Raji (cell line): Measurements from ENCODE around the gene STPG1.

Experiments used
- POLR2A ChIP-seq: IDR thresholded peaks from 2 replicates; pipeline ENCODE4 v1.6.1; 2011; ENCODE audit warnings: low read depth, low read length, control low read depth; ENCODE audit not compliant: insufficient read depth

Gene STPG1

DNA sequence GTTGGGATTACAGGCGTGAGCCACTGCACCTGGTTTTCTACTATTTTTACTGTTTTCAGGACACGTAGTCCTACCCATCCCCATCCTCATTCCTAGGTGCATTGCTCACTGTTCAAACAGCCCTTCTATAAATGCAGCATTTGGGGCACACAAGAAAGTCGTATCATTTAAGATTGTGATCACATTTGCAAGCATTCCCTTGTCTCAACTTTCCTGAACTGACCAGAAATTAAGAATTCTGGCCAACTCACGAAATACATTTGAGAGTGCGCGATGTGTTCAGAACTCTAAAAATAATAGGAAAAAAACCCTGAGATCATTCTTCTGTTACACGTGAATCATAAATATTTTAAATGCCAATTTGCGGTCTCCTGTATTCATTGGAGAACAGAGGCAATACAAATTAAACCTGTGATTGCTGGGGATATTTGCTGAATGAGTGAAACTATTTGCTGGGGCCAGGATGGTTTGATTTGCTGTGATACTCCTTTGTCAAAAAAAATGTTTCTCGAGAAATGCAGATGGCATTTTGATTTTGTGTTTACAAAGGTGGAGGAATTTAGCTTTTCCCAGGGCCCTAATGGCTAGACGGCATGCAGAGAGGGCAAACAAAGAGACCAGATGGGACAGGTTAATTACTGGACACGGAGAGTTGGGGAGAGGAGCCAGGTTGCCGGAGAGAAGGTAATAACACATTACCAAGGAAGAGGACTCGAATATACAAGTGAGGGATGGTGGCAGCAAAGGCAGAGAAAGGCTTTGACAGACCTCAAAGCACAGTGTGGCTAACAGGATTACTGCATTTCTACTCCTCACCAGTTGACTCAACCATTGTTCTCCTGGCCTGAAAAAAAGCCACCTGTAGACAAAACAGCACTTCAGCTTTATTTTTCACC lies 38.4 kb downstream of the STPG1 start:
- no peak for TF ChIP-seq POLR2A

DNA sequence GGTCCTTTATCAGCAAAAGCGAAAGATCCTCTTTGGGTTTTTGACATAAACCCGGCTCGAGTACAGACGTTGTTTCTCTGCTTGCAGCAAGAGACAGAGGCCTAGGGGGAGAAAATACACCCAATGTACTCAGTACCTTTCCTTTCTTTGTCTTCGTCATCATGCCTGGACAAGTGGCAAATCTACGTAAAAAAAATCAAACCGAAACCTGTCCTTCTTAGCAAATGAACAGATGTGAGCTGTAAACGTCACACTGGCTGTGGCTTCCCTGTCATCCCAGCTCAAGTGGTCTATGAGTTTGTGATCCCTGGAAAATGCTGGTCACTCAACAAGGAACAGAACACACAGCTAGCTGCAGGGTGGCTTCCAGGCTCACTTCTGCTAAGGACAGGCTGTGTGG lies 39.9 kb downstream of the STPG1 start:
- TF ChIP-seq POLR2A = no peak

DNA sequence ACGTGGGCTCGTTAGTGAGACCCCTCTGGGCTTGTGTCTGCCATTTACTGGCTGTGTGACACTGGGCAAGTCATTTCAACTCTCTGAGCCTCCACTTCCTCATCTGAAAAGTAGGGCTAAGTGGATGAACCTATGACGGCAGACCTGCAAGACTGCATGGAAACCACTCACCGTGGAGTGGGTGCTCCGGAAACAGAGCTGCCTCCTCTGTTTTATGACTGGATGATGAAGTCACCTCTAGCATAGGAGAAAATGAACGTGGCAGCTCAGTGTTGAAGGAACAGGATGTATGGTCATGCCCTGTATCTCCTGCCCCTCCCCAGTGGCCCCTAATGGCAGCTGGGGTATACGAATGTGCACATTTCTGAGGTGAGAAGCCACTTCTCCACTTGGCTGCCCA lies 40.5 kb downstream of the STPG1 start:
- no peak for TF ChIP-seq POLR2A

DNA sequence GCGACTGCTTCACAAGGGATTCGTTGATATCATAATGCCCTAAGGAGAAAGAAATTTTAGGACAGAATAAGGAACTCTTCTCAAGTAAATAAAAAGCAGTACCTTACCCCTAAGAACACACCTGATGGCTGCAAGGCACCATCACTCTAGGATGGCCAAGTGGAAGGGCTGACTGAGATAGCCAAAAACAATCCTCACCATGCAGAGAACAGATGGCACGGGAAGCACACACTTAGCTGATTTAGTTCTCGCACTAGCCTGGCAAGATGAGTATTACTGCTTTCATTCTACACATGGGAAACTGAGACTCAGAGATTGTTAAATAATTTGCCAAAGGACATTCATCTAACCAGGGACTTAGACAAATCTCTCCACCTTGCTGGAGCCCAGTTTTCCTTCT lies 43.8 kb downstream of the STPG1 start:
- TF ChIP-seq POLR2A = no peak

DNA sequence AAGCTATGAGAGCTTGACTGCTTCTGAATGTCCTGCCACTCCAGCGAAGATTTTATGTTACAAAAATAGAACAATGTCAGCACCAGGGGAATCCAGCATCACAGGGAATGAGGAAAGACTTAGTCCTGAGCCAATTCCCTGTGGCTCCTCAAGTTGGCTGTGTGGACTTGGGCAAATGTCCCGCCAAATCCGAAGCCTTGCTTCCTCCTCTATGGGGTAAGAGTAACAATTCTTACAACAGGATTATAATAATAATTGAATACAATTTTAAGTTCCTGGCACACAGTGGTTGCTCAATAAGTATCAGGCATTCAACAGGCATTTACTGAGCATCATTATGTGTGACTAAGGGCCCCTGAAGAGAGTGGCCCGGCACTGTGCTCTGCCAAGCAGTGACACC lies 44.4 kb downstream of the STPG1 start:
- TF ChIP-seq POLR2A = no peak

DNA sequence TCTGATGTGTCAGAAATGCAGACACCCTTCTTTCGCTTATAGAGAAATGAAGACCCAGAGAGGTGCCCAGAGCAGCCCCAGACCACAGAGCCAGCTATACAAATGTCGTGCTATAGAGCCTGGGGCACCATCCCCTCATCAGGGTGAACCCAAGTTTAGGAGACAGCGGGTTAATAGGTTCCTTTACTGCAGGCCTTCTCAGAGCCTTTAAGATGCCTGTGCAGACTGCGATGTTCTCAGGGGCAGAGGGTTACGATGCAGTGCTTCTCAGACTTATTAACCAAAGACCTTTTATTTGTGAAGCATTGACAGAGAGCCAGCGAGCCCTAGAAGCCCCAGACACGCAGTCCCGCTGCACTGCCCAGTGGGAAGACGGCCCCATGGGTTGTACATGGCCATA lies 46.9 kb downstream of the STPG1 start:
- TF ChIP-seq POLR2A = no peak

DNA sequence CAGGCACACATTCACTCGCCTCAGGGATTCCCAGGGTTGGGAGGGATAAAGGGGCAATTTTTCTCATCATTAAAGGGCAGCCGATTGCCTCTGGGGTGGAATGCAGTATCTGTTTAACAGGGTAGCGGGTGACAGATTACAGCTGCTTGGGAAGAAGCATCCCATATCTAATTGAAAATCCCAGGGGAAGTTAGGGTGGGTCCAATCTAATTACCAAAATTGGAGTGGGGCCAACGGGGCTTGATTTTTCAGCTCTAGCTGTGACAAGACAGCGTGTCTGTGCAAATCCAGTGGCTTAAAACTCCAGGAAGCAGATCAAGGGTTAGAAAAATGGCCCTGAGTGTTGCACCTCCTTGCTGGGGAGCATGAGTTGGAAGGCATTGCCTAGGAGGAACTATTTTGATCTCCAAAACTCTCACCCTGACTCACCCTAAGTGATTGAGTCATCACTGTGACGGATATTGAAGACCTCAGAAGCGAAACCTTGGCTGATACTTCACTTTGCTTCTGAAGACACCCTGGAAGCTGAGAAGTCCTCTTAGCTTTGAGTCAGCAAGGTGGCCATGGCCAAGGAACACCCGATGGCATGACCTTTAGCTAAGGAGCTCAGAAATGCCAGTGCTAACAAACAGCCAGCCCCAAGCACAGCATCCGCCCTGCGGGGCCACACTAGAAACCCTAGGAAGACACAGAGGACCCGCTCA lies 48.5 kb downstream of the STPG1 start:
- TF ChIP-seq POLR2A = no peak

DNA sequence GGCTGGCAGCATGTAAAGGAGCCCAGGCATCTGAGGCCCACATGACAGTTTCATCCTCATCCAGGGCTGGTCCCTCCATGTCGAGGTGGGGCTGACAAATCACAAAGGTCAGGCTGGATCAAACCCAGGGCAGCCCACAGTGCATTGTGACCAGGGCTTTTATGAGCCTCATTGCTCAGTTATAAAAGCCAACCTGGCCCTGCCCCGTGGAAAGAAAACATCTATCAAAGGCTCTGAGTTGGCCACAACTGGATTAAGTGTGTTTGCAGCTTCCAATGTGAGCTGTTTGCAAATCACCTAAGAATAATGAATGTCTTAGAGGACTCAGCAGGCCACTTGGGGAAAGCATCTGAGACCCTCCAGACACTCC lies 49.0 kb downstream of the STPG1 start:
- TF ChIP-seq POLR2A = no peak

DNA sequence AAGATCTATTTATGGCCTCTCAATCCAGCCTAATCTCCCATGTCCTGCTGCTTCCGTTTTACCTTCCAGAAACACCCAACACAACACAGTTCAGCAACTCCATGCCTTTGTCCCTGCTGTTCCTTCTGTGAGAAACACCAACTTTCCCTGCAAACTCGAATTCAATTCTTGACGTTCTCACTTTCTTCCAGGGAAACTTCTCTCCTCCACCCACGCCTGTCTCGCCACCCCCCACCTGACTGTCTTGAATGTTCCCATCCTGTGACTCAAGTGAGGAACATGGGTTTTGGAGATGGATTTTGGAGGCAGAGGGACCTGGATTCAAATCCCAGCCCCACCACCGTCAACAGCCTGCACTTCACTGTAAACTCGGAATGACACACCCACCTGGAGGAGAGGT lies 49.6 kb downstream of the STPG1 start:
- no peak for TF ChIP-seq POLR2A

DNA sequence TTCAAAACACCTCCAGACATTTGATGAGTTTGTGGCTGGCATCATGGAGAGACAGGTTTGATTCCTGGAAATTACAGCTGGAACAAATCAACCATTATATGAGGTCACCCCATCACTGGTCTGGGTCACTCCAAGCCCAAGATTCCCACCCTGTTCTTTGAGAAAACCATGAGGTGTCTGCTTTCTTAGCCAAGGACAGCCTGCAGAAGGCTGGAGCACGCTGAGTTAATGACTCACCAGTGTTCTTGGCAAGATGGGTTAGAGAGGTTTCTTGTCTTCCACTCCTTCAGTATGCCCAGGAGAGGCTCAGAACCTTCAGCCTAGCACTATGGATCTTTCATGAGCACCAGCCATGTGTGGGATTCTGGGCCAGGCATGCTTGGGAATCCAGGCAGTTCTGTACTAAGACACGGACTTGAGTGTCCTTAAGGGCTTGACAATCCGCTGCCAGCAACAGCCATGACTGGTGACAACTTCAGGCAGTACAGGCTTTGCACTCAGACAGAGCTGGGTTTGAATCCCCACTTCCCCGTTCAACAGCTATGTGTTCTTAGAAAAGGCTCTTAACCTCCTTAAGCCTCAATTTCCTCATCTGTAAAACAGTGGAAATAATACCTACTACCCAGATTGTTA lies 50.5 kb downstream of the STPG1 start:
- no peak for TF ChIP-seq POLR2A

DNA sequence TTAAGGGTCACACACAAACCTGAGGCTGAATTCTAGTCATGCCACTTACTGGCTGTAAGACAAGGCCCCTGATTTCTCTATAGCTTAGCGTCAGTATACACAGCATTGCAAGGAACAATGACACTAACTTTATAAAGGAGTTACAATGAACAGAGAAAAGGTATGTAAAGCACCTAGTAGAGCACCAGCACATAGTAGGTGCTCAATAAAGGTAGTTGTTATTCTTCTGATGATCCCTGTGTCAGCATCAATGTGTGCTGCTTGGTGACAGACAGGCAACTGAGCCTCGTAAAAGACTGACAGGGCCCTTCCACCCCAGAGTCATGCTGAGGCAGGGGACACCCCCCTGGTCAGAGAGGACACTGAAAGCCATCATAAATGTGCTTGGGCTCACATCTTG lies 51.2 kb downstream of the STPG1 start:
- TF ChIP-seq POLR2A = no peak

DNA sequence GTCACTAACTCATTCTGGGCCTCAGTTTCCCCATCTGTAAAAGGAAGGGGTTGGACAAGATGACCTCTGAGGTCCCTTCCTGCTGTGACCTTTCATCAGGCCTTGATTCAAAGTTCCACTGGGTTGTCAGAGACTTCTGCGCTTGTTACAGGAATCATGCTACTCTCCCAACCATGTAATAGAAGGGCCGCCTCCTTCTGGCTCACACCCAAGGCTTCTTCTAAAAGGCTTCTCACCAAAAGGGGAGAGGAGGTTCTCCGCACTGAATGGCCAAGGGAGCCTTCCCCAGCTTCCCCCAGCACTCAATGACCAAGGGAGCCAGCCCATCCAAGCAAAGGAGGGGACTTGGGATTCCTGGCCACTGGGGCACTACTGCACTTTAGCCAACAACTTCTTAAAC lies 51.8 kb downstream of the STPG1 start:
- no peak for TF ChIP-seq POLR2A

DNA sequence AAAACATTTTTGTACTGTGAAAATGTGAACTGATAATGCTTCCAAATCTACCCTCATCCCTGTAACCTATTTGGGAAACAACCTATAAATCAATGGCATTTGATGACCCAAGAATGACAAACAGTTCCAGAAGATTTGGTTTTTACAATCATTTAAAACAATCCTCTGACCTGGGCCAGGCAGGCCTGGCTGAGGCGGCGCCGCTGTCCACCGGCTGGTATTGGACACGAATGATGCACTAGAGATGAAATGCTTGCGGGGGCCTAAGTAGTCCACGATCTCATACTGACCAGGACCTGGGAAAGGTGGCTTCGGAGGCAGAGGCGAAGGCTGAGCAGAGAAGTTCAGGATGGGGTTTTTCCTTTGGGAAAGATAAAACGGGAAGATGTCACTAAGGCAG lies 52.9 kb downstream of the STPG1 start:
- TF ChIP-seq POLR2A = no peak

DNA sequence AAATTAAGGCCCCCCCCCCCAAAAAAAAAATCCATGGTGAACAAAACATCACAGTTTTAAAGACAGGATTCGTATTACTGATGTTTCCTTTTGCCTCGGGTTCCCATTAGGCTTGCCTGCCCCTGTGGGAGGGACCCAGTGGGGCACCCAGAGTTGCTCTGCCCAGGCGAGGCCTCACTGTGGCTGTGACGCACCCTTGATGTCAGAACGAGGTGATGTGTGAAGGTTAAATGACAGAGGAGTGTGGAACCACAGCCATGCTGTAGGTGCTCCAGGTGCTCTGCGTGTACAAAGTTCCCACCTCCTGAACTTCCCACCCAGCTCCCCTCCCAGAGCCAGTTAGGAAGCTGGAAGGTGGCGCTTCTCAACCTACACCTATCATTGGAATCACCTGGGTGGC lies 56.5 kb downstream of the STPG1 start:
- TF ChIP-seq POLR2A = no peak

DNA sequence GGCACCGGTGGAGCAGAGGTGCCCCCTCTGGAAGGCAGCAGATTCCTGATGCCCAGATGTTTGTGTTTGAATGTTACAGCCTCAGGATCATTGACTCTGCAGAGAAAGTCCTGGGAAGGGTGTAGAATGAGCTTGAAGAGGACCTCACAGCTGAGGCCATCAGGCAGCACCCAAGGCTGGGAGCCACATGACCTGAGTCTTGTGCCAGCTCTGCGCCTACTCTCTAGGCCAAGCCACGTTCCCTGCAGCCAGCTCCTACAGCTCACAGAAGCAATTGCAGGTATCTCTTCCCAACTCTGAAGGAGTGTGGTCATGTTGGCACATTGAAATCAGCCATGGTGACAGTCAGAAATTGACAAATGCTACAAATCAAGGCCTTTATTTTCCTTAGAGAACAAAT lies 58.1 kb downstream of the STPG1 start:
- no peak for TF ChIP-seq POLR2A

DNA sequence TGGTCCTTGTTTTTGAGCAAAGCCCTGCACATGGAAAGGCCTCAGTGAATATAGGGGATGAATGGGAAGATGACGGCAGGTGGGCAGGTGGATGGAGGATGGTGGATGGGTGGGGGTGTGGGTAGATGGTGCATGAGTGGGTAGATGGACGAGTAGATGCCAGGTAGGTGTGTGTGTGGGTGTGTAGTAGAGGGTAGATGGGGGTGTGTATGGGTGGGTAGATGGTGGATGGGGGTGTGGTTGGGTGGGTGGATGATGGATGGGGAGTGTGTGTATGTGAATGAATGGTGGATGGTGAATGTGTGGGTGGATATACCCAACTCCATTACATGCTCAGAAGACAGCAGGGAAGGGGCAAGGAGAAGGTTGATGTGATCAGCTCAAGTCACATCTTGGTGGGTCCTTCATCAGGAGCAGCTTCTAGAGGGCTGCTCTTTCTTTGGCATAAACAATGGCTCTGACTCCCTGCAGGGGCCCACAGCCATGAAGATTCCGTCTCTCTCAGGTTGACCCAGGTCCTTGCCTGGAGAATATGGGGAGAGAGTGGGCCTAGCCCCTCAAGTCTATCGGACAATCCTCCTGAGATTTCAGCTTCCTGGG lies 60.2 kb downstream of the STPG1 start:
- no peak for TF ChIP-seq POLR2A

DNA sequence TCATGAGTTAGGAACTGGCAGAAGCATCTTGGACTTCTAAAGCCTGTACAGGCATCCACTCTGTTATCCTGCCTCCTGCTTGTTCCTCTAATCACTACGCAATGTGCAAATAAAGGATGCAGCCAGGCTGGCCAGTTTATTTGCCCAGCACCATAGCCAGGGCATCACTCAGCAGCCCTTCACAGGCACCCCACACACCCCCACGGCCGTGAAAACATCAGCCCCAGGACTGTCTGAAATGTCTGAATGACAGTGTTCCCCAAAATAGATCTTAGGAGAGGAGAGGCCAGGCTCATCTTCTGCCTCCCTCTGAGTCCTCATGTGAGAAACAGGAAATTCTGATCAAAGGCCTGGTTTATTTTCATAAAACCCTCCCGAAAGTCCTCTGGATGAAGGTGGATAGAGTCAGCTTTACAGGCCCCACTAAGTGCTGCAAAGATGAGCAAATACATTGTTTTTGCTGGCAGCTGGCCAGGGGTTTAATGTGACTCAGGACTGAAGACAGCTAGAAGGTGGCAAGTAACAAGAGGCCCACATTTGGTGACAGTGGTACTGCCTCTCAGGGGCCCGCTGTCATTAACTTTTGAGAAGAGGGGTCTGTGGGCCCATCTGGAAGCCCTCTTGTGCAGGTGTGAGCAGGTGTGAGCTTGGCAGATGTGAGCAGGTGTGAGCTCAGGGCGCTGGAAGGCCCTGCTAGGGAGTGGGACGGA lies 61.5 kb downstream of the STPG1 start:
- TF ChIP-seq POLR2A = no peak
